ENCODE results near the gene FLNB.

Gene FLNB

DNA sequence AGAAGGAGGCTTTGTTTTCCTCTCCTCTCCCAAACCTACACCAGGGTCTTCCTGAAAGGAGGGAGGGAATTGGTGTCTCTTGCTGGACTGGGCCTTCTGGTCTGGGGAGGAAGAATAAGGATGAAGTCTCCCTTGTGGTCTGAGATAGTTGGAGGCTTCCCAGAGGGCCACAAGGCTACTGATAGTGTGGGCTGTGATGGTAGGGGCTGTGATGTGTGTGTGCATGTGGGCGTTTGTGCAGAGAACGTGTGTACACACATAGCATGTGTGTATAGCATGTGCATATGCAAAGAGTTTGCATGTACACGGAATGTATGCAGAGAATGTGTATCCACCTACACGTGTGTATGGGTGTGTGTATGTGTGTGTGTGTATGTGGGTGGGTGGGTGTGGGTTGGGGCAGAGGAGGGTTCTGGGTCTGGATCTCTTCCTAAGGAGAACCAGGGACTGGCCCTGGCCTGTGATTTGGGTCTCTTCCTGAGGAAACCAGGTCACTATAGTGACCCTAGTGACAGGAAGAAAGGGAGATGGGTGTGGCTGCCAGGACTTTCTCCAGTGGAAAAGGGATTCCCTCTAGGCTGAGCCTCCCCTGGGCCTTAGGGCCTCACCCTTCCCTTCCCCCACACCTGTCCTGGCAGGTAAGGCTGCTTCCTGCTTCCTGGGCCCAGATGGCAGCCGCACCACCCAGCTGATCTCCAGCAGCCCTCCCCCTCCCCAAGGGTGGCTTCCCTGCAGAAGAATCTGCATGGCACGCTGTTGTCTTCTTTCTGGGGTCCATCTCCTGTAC, 1.7 kb downstream of the FLNB start:
- peak; percentile 30 for DNase-seq

- peak; percentile 42 for DNase-seq
Measured at GRCh38 chr3:58010562-58010961, 2.3 kb downstream of the FLNB start.

GRCh38 chr3:58011580-58011979, 3.4 kb downstream of the FLNB start:
- DNase-seq, result no peak

DNA sequence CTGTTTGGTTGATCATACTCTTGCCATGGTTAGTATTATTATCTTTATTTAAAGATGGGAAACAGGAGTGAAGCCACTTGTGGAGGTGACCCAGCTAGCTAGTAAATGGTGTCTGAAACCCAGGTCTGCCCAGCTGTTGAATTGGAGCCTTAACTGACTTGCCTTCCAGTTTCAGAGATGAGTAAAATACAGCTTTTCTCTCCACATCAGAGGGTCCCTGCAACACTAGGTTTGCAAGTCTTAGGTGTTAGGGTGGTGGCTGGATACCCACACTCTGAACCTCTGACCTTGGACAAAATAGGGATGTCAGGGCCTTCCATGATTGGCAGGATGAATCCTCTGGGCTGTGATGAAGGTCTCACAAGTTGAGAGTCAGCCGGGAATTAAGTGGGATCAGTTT, 4.1 kb downstream of the FLNB start:
- DNase-seq, result no peak

DNA sequence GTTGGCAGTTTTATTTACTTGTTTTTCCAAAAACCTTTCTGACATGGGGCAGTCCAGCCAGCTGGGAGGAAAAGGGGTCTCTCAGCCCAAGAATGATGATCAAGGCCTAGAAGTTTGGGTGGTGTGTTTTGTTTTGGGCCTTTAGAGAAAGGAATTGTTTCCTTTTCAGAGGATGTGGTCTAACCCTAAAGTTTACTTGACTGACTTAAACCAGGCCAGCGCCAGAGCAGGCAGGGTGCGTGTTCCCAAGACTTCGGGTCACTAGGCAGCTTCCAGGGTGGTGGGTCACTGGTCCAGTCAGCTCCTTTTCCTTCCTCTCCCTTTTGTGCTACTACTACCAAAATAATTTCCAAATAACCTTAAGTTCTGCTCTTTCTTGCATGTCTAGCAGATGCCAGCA, 4.9 kb downstream of the FLNB start:
- DNase-seq, result no peak

DNA sequence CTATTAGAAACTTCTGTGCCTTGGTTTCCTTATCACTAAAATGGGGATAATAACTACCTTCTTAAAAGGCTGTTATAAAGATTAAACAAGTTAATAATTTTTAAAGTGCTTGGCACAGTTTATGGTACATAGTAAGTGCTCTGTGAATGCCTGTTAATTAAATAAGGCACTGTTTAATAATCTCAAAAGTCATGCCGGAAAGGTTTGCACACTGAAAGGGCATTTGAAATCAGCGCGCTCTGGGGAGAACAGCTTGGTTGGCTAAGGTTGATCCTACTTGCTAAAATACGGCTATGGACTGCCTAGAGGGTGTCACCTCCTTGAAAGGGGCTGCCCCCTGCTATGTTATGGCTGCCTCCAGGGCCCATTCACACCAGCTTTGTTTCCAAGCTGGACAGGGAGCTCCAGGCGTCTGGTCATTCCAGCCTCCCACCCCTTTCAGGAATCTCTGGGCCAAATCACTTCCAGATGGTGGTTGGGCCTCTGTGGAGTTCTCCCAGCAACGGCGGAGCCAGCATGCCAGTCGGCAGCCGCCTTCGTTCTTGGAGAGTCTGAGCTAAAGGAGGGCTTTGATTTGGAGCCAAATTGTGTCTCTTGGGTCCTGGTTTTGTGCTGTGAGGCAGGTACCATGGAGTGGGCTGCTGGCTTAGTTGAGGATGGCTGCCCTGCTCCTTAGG, 5.9 kb downstream of the FLNB start:
- DNase-seq, result peak; percentile 74

DNA sequence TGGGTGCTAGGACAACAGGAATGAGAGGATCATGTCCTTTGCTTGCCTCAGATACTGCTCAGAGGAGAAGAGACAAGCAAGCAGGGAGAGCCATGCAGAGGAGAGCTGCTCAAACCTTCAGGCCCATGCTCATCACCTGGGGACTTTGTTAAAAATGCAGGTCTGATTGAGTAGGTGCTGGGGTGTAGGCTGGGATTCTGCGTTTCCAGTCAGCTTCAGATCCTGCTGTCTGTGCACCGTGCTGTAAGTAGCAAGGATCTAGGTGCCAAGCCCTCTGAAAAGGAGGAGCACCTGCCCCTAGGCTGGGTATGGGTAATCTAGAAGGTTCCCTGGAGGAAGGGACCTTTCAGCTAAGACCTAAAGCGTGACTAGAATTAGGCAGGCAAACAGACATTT, 7.3 kb downstream of the FLNB start:
- no peak for DNase-seq

DNA sequence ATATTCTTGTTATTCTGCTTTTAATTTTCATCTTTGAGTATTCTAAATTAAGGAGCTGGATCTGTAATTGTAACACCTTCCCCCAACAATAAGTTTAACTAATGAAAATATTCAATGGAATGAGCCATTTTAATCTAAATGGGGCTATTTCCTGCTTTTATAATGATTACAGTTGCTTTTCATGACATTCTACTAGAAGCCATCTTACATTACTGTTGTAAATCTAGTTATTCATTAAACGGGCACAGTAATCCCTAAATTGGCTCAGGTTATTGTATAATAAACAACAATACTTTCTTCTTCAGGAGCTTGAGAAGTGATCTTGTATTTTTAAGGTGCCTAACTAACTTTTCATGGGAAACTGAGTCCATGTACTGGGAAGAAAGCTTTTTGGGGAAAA, 8.5 kb downstream of the FLNB start:
- no peak for DNase-seq

- no peak for DNase-seq
Measured at GRCh38 chr3:58018892-58019742, 10.9 kb downstream of the FLNB start.

DNA sequence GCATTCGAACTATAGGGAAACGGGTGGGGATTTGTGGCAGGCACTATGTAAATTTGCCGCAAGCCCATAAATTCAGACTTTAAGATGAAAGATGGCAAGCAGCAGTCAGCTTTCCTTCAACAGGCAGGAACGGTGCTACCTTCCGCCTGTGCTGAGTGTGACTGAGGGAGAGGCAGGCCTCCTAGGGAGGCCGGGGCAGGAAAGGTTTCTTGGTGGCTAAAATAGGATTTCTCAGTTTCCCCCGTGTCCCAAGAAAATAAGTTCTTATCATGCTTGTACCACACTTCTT, 12.5 kb downstream of the FLNB start:
- no peak for DNase-seq

DNA sequence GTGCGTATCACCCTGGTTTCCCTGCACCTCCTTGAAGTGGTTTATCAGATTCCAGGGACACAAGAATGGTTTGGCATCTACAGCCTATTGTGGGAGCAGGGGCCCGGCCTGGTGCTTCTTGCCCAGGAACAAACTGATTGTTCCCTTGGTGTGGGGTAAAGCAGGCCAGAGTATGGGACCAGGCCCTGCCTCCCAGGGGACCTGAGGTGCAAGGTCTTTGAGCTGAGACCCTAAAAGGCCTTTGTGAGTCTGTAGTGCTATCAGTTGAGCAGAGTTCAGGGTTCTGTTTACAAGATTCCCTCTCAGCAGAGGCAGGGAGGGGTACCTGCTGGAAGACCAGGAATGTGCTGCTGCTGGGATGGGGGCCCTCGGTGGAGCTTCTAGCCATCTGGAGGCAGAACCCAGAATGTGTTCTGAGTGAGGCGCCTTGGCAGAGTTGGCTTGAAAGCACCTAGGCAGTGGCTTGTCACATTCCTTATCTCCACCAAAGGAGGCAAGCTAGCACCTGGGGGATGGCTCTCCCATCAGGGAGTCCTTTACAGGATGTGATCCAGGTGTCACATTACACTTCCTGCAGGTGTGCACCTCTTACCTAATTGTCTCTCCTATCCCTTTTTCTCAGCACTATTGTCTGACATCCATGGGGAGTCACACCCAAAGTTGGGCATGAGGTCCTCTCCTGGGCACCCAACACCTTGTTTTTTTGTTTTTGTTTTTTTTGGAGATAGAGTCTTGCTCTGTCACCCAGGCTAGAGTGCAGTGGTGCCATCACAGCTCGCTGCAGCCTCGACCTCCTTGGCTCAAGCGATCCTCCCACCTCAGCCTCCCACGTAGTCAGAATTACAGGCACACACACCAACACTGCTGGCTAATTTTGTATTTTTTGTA, 13.1 kb downstream of the FLNB start:
- DNase-seq, result no peak

DNA sequence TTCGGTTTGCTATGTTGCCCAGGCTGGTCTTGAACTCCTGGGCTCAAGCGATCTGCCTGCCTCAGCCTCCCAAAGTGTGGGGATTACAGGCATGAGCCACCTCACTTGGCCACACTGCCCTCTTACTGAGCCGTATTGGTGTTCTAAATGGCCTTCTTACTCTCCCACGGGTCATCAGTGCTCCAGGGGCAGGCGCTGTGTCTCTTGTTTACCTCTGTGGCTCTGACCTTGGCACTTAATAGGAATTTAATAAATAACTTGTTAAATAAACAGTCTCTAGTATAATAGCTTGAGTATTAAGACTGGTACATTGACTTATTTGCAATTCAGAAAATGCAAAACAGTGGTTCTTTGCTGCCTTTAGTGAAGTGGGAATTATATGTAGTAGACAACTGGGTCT, 13.7 kb downstream of the FLNB start:
- no peak for DNase-seq

DNA sequence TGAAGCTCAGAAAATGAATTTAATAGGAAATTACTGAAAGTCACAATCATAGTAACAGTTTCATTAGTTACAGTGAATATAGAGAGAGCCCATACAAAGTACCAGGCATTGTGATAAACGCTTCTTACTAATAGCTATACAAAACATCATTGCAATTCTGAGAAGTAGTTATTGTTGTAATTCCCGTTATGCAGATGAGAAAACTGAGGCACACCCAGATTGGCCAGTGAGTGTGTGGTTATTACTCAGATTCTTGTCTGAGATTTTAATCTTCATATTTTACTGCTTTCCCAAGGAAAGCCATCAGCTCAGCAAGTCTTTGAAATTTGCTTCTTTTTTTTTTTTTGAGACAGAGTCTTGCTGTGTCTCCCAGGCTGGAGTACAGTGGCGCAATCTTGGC, 14.3 kb downstream of the FLNB start:
- DNase-seq, result no peak

DNA sequence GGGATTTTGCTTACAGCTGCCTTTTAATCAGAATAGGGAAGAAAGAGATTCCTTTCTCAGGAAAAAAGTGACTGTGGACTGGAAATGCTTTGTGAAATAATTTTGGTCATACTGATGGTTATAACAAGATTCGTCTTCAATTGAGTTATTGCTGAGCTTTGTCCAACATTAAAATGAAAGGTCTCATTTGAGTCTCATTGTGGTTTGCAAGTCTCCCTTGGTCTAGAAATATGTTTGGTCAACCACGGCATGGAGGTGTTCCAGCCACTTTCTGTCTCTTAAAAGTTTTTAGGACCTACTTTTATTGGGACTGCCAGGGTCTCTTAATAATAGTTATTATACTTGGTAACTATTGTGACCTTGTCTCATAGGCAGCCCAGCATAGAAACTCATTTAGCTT, 15.3 kb downstream of the FLNB start:
- no peak for DNase-seq

- no peak for DNase-seq
Measured at GRCh38 chr3:58025406-58025805, 17.2 kb downstream of the FLNB start.

- peak; percentile 57 for DNase-seq
Measured at GRCh38 chr3:58025837-58026569, 17.8 kb downstream of the FLNB start.

DNA sequence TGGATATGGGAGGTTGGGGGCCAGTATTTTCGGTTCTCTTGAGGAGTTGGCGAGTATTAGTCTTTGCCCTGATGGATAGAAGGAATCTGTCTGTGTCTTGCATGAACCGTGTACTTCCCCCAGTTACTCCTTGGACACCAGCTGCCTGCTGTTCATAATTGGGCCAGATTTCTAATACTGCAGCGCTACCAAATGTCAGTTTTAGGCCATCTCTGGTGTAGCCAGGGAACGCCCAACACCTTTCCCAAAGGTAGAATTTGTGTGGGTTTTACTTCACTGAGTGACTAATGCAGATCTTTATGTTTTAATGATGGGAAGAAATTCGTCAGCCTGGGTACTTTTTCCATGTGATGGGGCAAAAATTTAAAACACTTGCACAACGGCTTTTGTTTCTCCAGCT, 18.4 kb downstream of the FLNB start:
- no peak for DNase-seq

DNA sequence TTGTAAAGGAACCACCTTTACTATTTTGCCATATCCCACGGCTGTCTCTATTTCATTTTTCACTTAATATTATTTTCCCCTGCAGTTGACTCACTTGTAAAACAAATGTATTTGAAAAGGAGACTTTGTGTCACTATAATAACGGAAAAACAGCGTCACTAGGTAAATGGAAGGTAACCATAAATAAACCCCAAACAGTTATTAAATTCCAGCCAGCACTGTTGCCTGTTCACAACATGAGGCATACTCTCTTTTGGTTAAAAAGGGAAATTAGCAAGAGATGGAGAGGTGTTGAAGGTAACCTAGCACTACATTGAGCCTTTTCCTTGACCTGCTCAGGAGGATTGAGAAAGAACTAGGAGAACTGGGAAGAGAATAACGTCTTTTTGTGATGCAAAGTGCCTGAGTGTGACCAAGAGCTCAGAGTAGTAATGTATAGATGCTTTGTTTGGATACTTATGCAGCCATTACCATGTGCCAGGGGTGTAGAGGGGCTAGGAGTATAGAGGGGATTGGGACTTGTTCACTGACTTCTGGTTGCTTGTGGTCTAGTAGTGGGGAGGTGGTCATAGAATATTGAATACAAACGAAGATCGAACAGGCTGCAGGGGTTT, 19.6 kb downstream of the FLNB start:
- no peak for DNase-seq

DNA sequence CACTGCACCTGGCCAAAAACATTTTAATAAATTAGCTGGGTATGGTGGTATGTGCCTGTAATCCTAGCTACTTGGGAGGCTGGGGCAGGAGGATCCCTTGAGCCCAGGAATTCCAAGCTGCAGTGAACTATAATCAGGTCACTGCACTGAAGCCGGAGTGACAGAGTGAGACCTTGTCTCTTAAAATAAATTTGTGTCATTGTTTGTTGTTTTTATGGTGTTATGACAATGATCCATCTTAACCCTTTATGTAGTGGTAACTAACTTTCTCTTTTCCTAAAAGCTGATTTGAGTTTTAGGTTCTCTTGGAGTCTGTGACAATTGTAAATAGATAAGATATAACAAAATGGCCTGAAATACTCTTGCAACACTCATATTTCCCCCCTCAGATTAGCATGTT, 20.7 kb downstream of the FLNB start:
- no peak for DNase-seq

DNA sequence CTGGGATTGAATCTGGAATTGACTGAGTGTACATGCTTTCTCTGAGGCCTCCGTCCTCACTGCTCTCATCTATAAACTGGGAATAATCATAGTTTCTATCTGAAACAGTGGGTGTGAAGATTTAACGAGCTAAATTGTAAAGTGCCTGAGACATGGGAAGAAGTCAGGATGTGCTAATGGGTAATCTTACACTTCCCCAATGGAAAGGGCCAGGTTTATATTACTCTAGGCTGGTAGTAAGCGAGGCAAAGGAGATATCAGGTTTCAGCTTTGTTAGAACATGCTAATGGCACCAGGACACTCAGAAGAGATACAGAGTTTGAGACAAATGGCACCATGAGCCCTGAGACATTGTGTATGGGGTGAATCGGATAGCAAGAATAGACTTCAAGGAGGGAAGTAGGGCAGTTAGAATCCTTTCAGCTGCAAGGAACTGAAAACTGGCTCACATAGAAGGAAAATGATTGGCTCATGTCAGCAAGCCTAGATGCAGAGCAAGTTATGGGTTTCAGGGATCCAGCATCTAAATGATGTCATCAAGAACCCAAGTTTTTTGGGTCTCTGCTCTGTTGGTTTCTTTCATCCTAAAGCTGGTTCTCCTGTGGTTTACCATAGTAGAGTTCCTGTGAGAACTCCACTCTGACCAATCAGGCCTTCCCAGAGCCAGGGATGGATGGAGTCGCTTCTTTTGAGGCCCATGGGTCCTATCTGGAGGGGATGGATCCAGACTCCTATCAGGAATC, 21.8 kb downstream of the FLNB start:
- no peak for DNase-seq

GRCh38 chr3:58032186-58032585, 24.0 kb downstream of the FLNB start:
- no peak for DNase-seq
